IMR-90 (cell line): ENCODE measurements around the gene TRAPPC10. TPM values are rescaled to one million over a fixed set of nuclear protein-coding genes. Genes with fewer than 3 reads are reported as not detected.
A peak's percentile ranks its signal among the peaks of the same experiment; 100 is the strongest.

Experiments
- ATAC-seq: fragments of 200-7000 bp; cut with Tn5 transposase; 2 replicates; pipeline ENCODE4 v1.9.1; 2020; ENCODE audit warnings: low read depth, mild to moderate bottlenecking, moderate library complexity
- BruUV-seq: library from RNA; stranded (reverse); fragments of 400-500 nt; replicated peaks from 2 replicates; lab custom pipeline; 2021; lab: Mats Ljungman, UMichigan
- CTCF ChIA-PET: fragments of 300-600 bp; formaldehyde crosslinking; extraction: SDS; loops from one replicate; lab custom pipeline; 2021; ENCODE audit warnings: antibody characterized with exemption; lab: Yijun Ruan, JAX
- POLR2A ChIA-PET: fragments of 300-600 bp; sonication (Branson Sonifier 250); formaldehyde crosslinking; loops from one replicate; lab custom pipeline; 2022; ENCODE audit warnings: antibody characterized with exemption; ENCODE audit not compliant: unreplicated experiment; lab: Charles Lee
- DNase-seq: peaks from one replicate; pipeline ENCODE4 v3.0.0; 2013
- H2AFZ ChIP-seq: replicated peaks from 2 replicates; pipeline ENCODE3; 2013; ENCODE audit warnings: low read length, mild to moderate bottlenecking; ENCODE audit not compliant: poor library complexity
- H2AK5ac ChIP-seq: 2 replicates; pipeline ENCODE4 v1.6.1; 2013; ENCODE audit warnings: low read depth, low read length, inconsistent platforms
- H2AK9ac ChIP-seq: replicated peaks from 2 replicates; pipeline ENCODE3; 2013; ENCODE audit warnings: mild to moderate bottlenecking, low read depth, low read length, moderate library complexity; ENCODE audit not compliant: poor library complexity
- H2BK120ac ChIP-seq: 2 replicates; pipeline ENCODE4 v1.6.1; 2013; ENCODE audit warnings: low read depth, low read length, inconsistent platforms
- H2BK15ac ChIP-seq: 3 replicates; pipeline ENCODE4 v1.6.1; 2013; ENCODE audit warnings: low read depth, low read length, inconsistent platforms
- H2BK20ac ChIP-seq: 2 replicates; pipeline ENCODE4 v1.6.1; 2013; ENCODE audit warnings: low read depth, mild to moderate bottlenecking, inconsistent platforms, low read length, moderate library complexity
- H2BK5ac ChIP-seq: 2 replicates; pipeline ENCODE4 v1.6.1; 2013; ENCODE audit warnings: mild to moderate bottlenecking, low read depth, low read length, inconsistent platforms; ENCODE audit not compliant: poor library complexity, severe bottlenecking
- H3K14ac ChIP-seq: replicated peaks from 2 replicates; pipeline ENCODE4 v1.6.1; 2013; ENCODE audit warnings: low read depth, low read length, inconsistent platforms
- H3K18ac ChIP-seq: 2 replicates; pipeline ENCODE4 v1.6.1; 2013; ENCODE audit warnings: low read depth, low read length, control low read depth
- H3K23ac ChIP-seq: 2 replicates; pipeline ENCODE4 v1.6.1; 2013; ENCODE audit warnings: low read depth, low read length, inconsistent platforms
- H3K27ac ChIP-seq: 2 replicates; pipeline ENCODE4 v1.5.1; 2013; ENCODE audit warnings: mild to moderate bottlenecking, control low read depth, low read length; ENCODE audit not compliant: insufficient read depth
- H3K27me3 ChIP-seq: 2 replicates; pipeline ENCODE4 v1.6.1; 2013; ENCODE audit warnings: low read length; ENCODE audit not compliant: control insufficient read depth, insufficient read depth
- H3K36me3 ChIP-seq: 2 replicates; pipeline ENCODE4 v1.6.1; 2013; ENCODE audit warnings: low read length, mixed read lengths; ENCODE audit not compliant: control insufficient read depth, insufficient read depth
- H3K4ac ChIP-seq: 2 replicates; pipeline ENCODE4 v1.6.1; 2013; ENCODE audit warnings: low read depth, low read length, inconsistent platforms
- H3K4me1 ChIP-seq: 2 replicates; pipeline ENCODE4 v1.6.1; 2013; ENCODE audit warnings: low read length, mixed read lengths; ENCODE audit not compliant: control insufficient read depth, insufficient read depth
- H3K4me2 ChIP-seq: 2 replicates; pipeline ENCODE4 v1.6.1; 2013; ENCODE audit warnings: low read depth, mild to moderate bottlenecking, control low read depth, low read length, moderate library complexity
- H3K4me3 ChIP-seq: 2 replicates; pipeline ENCODE4 v1.5.1; 2013; ENCODE audit warnings: low read depth, mild to moderate bottlenecking, control low read depth, low read length, moderate library complexity; ENCODE audit not compliant: insufficient read depth
- H3K56ac ChIP-seq: 2 replicates; pipeline ENCODE4 v1.6.1; 2013; ENCODE audit warnings: low read length, inconsistent platforms; ENCODE audit not compliant: insufficient read depth; ENCODE audit errors: extremely low read depth
- H3K79me1 ChIP-seq, 2 experiments: 2 replicates each; pipeline ENCODE4 v1.6.1; 2013; ENCODE audit warnings: low read length in 2 of 2, inconsistent platforms in 1 of 2, low read depth in 1 of 2
- H3K9ac ChIP-seq: 2 replicates; pipeline ENCODE4 v1.6.1; 2013; ENCODE audit warnings: low read depth, low read length, control low read depth
- H3K9me1 ChIP-seq: 2 replicates; pipeline ENCODE4 v1.6.1; 2013; ENCODE audit warnings: low read length, inconsistent platforms; ENCODE audit not compliant: insufficient read depth
- H3K9me3 ChIP-seq: 2 replicates; pipeline ENCODE4 v1.6.1; 2013; ENCODE audit warnings: low read length; ENCODE audit not compliant: control insufficient read depth, insufficient read depth
- H4K20me1 ChIP-seq: 2 replicates; pipeline ENCODE4 v1.6.1; 2013; ENCODE audit warnings: low read length, inconsistent platforms; ENCODE audit not compliant: insufficient read depth
- H4K5ac ChIP-seq: 2 replicates; pipeline ENCODE4 v1.6.1; 2013; ENCODE audit warnings: mild to moderate bottlenecking, low read depth, low read length, control low read depth
- H4K8ac ChIP-seq, 2 experiments: 2 replicates each; pipeline ENCODE4 v1.6.1; 2013; ENCODE audit warnings: low read depth in 2 of 2, low read length in 2 of 2, control low read depth in 1 of 2, inconsistent platforms in 1 of 2
- H4K91ac ChIP-seq: 2 replicates; pipeline ENCODE4 v1.6.1; 2013; ENCODE audit warnings: low read depth, low read length, inconsistent platforms; ENCODE audit not compliant: insufficient read depth
- BHLHE40 ChIP-seq: fragments of 150-350 bp; IDR thresholded peaks from 2 replicates; pipeline ENCODE4 v1.6.1; 2016; ENCODE audit warnings: mild to moderate bottlenecking, low read depth, low read length
- RAD21 ChIP-seq: IDR thresholded peaks from 2 replicates; pipeline ENCODE4 v1.6.1; 2012; ENCODE audit warnings: low read length, improper control_type of control experiment
- SMC3 ChIP-seq: fragments of 150-350 bp; IDR thresholded peaks from 2 replicates; pipeline ENCODE4 v1.6.1; 2016; ENCODE audit warnings: low read depth, mild to moderate bottlenecking, antibody characterized with exemption, low read length, moderate library complexity
- WGBS, 2 experiments: methylation state at CpG; one replicate each; pipeline versions ENCODE4 v1.1.5 to v1.1.7; 2013; ENCODE audit warnings: missing lambda C conversion rate in 2 of 2; ENCODE audit not compliant: insufficient read length in 1 of 2; ENCODE audit errors: extremely low coverage in 2 of 2; 5-methylcytosine and 5-hydroxymethylcytosine counted together
- dilution Hi-C: fragments of 300-500 bp; cut with HindIII; formaldehyde crosslinking; loops from one replicate; pipeline ENCODE4 v1.14.3; 2018; ENCODE audit warnings: low sequenced_read_pairs; ENCODE audit not compliant: unreplicated experiment
- in situ Hi-C: fragments of 300-500 bp; cut with MboI; formaldehyde crosslinking; loops from 3 replicates; pipeline ENCODE4 v1.14.3; 2019; ENCODE audit warnings: low sequenced_read_pairs, inconsistent platforms, mixed read lengths
- intact Hi-C: fragments of 100-400 bp; cut with micrococcal nuclease; formaldehyde crosslinking; loops from 2 replicates; pipeline ENCODE4 v1.10.0; 2022
- polyA plus RNA-seq, 3 experiments: library from polyadenylated mRNA; depleted of rRNA; stranded (reverse); fragments of >200 nt; gene quantifications; 2 replicates each; pipeline ENCODE4 v1.2.3, GENCODE V29; 2012; ENCODE audit warnings: low replicate concordance in 1 of 3
- total RNA-seq: library from RNA; depleted of rRNA; stranded (reverse); fragments of >200 nt; gene quantifications from 2 replicates; pipeline ENCODE4 v1.2.3, GENCODE V29; 2012
- TF ChIP-seq, protein P1 (sequence below): conservative IDR thresholded peaks from 2 replicates; pipeline ENCODE4 v1.5.1; 2012; ENCODE audit warnings: mild to moderate bottlenecking, low read depth, low read length, improper control_type of control experiment

TRAPPC10 gene
- total and polyA plus RNA-seq, 2 of the 4 experiments (the other 2 are of a cell fraction): 17.8 to 18.1 TPM

DNA sequence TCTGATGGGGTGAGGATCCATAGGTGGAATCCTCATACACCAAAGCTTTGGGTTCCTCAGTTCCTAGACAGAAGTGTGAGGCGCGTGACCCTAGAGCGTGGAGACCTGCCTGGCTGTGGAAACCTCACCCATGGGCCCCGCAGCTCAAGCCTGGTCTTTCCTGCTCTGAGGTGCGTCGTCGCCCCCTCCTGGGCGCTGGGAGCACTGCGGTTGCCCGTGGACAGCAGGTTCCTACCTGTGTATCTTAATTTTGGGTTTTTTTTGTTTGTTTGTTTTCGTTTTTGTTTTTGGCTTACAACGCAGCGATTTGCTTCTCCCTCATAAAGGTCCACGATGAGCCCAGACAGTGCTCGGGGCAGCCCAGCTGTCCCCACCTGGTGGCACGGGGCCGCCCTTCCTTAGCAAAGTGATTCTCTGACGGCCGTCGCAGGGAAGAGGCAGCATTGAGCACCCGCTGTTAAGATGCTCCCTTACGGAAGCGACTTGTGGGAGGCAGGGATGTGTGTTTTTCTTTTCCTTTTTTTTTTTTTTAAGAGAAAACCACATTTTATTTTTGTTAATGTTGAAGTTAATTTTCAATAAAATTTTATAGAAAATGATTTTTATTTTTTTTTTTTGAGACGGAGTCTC, 36.5 kb upstream of the TRAPPC10 start:
- peaks cover 0 to 8% of the 10 kb centered on the region in 2 experiments; a peak in 2 of 4 replicates for H3K79me1 ChIP-seq
- WGBS, 2 experiments: 44% methylated on average over 3 of the region's 24 CpGs; no CpG with 5 or more reads in 1 of the 2 experiments
- H2AK9ac ChIP-seq: peak overlapping the region; percentile 74
- no peak overlapping the region for H4K5ac ChIP-seq
- peak; percentile 83 for TF ChIP-seq RAD21
- no peak for TF ChIP-seq BHLHE40
- TF ChIP-seq, protein P1, sequence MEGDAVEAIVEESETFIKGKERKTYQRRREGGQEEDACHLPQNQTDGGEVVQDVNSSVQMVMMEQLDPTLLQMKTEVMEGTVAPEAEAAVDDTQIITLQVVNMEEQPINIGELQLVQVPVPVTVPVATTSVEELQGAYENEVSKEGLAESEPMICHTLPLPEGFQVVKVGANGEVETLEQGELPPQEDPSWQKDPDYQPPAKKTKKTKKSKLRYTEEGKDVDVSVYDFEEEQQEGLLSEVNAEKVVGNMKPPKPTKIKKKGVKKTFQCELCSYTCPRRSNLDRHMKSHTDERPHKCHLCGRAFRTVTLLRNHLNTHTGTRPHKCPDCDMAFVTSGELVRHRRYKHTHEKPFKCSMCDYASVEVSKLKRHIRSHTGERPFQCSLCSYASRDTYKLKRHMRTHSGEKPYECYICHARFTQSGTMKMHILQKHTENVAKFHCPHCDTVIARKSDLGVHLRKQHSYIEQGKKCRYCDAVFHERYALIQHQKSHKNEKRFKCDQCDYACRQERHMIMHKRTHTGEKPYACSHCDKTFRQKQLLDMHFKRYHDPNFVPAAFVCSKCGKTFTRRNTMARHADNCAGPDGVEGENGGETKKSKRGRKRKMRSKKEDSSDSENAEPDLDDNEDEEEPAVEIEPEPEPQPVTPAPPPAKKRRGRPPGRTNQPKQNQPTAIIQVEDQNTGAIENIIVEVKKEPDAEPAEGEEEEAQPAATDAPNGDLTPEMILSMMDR: peak; percentile 86
- TF ChIP-seq SMC3: peak; percentile 84
- no peak overlapping the region for H2BK5ac ChIP-seq
- peaks cover 24% of the 10 kb centered on the region for H3K36me3 ChIP-seq
- H2BK20ac ChIP-seq: no peak overlapping the region
- H4K8ac ChIP-seq: no peak overlapping the region
- H3K4me1 ChIP-seq: peaks cover 2% of the 10 kb centered on the region; the same call in 1 of the 2 replicates
- peak overlapping the region; percentile 59 for H2AFZ ChIP-seq
- peak overlapping the region; percentile 6; the same call in 1 of the 2 replicates for H4K91ac ChIP-seq
- H2BK15ac ChIP-seq: no peak overlapping the region
- H3K9ac ChIP-seq: no peak overlapping the region
- CTCF ChIA-PET: interaction anchor here (0.7 to 1.7 kb wide), 7 partner anchors 10 to 165 kb away, joined by 3 to 6 read pairs (median 4); no protein-coding TSS in a partner anchor
- BruUV-seq: no TSS peak
- POLR2A ChIA-PET: no interaction called here
- no peaks in the 10 kb centered on the region for H3K27me3 ChIP-seq
- intact Hi-C loops (loop anchor here (1.0 kb wide), 1 partner anchor 165 kb away; no protein-coding TSS in a partner anchor), in situ Hi-C loops (no loop called here), dilution Hi-C loops (no loop called here)
- no peak overlapping the region for H3K27ac ChIP-seq
- no peak overlapping the region for H2BK120ac ChIP-seq
- H3K14ac ChIP-seq: no peak overlapping the region; the same call in 1 of the 2 replicates
- H4K20me1 ChIP-seq: peaks cover 9% of the 10 kb centered on the region
- ATAC-seq (peak; percentile 89), DNase-seq (peak; percentile 48)
- peak overlapping the region; percentile 48; the same call in 1 of the 2 replicates for H2AK5ac ChIP-seq
- H3K4me2 ChIP-seq: no peak overlapping the region
- no peak overlapping the region for H3K56ac ChIP-seq
- H3K4me3 ChIP-seq: no peak overlapping the region
- H3K18ac ChIP-seq: no peak overlapping the region
- peaks cover 5% of the 10 kb centered on the region for H3K9me1 ChIP-seq
- no peak overlapping the region for H3K4ac ChIP-seq
- no peak overlapping the region for H3K23ac ChIP-seq
- H3K9me3 ChIP-seq: no peaks in the 10 kb centered on the region
